K562 (cell line): ENCODE data around the gene UBAC2. TPM values are rescaled to one million over a fixed set of nuclear protein-coding genes. Genes with fewer than 3 reads are reported as not detected.
A peak's percentile ranks its signal among the peaks of the same experiment; 100 is the strongest.

Experiments used
- ATAC-seq: fragments of 200-7000 bp; cut with Tn5 transposase; 3 replicates; pipeline ENCODE4 v1.9.1; 2020; ENCODE audit warnings: moderate library complexity
- BruUV-seq: library from RNA; stranded (reverse); fragments of 400-500 nt; replicated peaks from 2 replicates; lab custom pipeline; 2021; lab: Mats Ljungman, UMichigan
- CTCF ChIA-PET: fragments of 300-600 bp; formaldehyde crosslinking; extraction: SDS; loops from one replicate; lab custom pipeline; 2021; ENCODE audit warnings: low intra/inter-chr PET ratio; lab: Yijun Ruan, JAX
- POLR2A ChIA-PET: fragments of 300-600, 350-650 bp; sonication (Branson Sonifier 250); formaldehyde crosslinking; extraction: SDS; loops from one replicate; lab custom pipeline; 2021; ENCODE audit warnings: antibody characterized with exemption, inconsistent platforms; lab: Yijun Ruan, JAX
- DNase-seq, 4 experiments: peaks; one replicate each; pipeline versions ENCODE4 v3.0.0 to v3.0.0-alpha.2; 2011 to 2018; ENCODE audit warnings: low spot score in 3 of 4, mixed read lengths in 3 of 4; ENCODE audit errors: extremely low read depth in 1 of 4
- FAIRE-seq: peaks from 2 replicates; lab custom pipeline; 2011; peaks lifted over from hg19 to GRCh38; lab: Jason Lieb, UNC
- H2AFZ ChIP-seq: 2 replicates; pipeline ENCODE4 v1.6.0; 2011; ENCODE audit warnings: low read depth, low read length, control low read depth, inconsistent platforms
- H3K27ac ChIP-seq: fragments of 200-600 bp; 3 replicates; pipeline ENCODE4 v1.8.0; 2011; ENCODE audit warnings: low read depth, mild to moderate bottlenecking, control low read depth, inconsistent platforms, low read length, moderate library complexity, mixed read lengths; ENCODE audit errors: extremely low read depth
- H3K27me3 ChIP-seq, 2 experiments: fragments of 300-600 bp in 1 of 2; 2 replicates in 1 of 2; 3 replicates in 1 of 2; pipeline versions ENCODE4 v1.6.0 to v1.8.0; 2011; ENCODE audit warnings: inconsistent platforms in 2 of 2, low read length in 2 of 2, mild to moderate bottlenecking in 1 of 2, mixed read lengths in 1 of 2, moderate library complexity in 1 of 2; ENCODE audit not compliant: control insufficient read depth in 2 of 2, insufficient read depth in 2 of 2
- H3K36me3 ChIP-seq: fragments of 300-600 bp; 3 replicates; pipeline ENCODE4 v1.8.0; 2011; ENCODE audit warnings: mild to moderate bottlenecking, low read length, inconsistent platforms; ENCODE audit not compliant: control insufficient read depth, insufficient read depth
- H3K4me1 ChIP-seq, 2 experiments: fragments of 200-600 bp in 1 of 2; replicated peaks in 1 of 2; 2 replicates in 1 of 2; 3 replicates in 1 of 2; pipeline versions ENCODE4 v1.5.1 to v1.8.0; 2011; ENCODE audit warnings: inconsistent platforms in 2 of 2, low read length in 2 of 2, mild to moderate bottlenecking in 1 of 2, mixed read lengths in 1 of 2, moderate library complexity in 1 of 2; ENCODE audit not compliant: control insufficient read depth in 2 of 2, insufficient read depth in 2 of 2
- H3K4me2 ChIP-seq: 2 replicates; pipeline ENCODE4 v1.6.1; 2011; ENCODE audit warnings: low read length, control low read depth, inconsistent platforms, mixed read lengths; ENCODE audit not compliant: insufficient read depth
- H3K4me3 ChIP-seq: fragments of 200-600 bp; sonication (generic), shearing (Covaris generic); 2 replicates; pipeline ENCODE4 v1.5.1; 2016; ENCODE audit warnings: control low read depth, inconsistent platforms
- H3K79me2 ChIP-seq: fragments of 200-600 bp; 3 replicates; pipeline ENCODE4 v1.8.0; 2011; ENCODE audit warnings: low read length, inconsistent platforms; ENCODE audit not compliant: control insufficient read depth, insufficient read depth
- H3K9ac ChIP-seq, 2 experiments: 2 replicates each; pipeline versions ENCODE4 v1.6.0 to v1.6.1; 2011; ENCODE audit warnings: low read depth in 2 of 2, low read length in 2 of 2, control low read depth in 1 of 2, inconsistent platforms in 1 of 2, mild to moderate bottlenecking in 1 of 2, mixed read lengths in 1 of 2; ENCODE audit not compliant: insufficient read depth in 1 of 2
- H3K9me1 ChIP-seq: one replicate; pipeline ENCODE4 v1.6.0; 2011; ENCODE audit warnings: inconsistent platforms, mild to moderate bottlenecking, low read length, moderate library complexity; ENCODE audit not compliant: control insufficient read depth, insufficient read depth
- H3K9me3 ChIP-seq: replicated peaks from 2 replicates; pipeline ENCODE4 v1.5.1; 2011; ENCODE audit warnings: low read depth, low read length, inconsistent platforms; ENCODE audit not compliant: control insufficient read depth, insufficient read depth
- H4K20me1 ChIP-seq: replicated peaks from 2 replicates; pipeline ENCODE4 v1.6.1; 2011; ENCODE audit warnings: low read length, inconsistent platforms, mixed read lengths; ENCODE audit not compliant: control insufficient read depth, insufficient read depth
- CXXC5 ChIP-seq: fragments of 250-450 bp; sonication (Bioruptor Pico); IDR thresholded peaks from 2 replicates; pipeline ENCODE4 v1.8.0; 2022; ENCODE audit warnings: inconsistent platforms, mild to moderate bottlenecking, moderate library complexity
- EGR1 ChIP-seq: fragments of 450-650 bp; conservative IDR thresholded peaks from 2 replicates; pipeline ENCODE4 v1.6.1; 2017; ENCODE audit warnings: mild to moderate bottlenecking
- KLF6 ChIP-seq: fragments of 250-450 bp; sonication (Bioruptor Pico); IDR thresholded peaks from 2 replicates; pipeline ENCODE4 v1.4.0; 2020; ENCODE audit warnings: mild to moderate bottlenecking, moderate library complexity, borderline replicate concordance
- MTF1 ChIP-seq: fragments of 250-450 bp; sonication (Bioruptor Pico); IDR thresholded peaks from 2 replicates; pipeline ENCODE4 v1.9.0; 2021; ENCODE audit warnings: moderate library complexity, mild to moderate bottlenecking, inconsistent platforms, borderline replicate concordance
- PRMT5 ChIP-seq: sonication (generic); formaldehyde crosslinking; IDR thresholded peaks from 2 replicates; pipeline ENCODE4 v1.5.0; 2020; ENCODE audit warnings: missing genetic modification reagents
- RBFOX2 ChIP-seq: fragments of 200-400 bp; formaldehyde crosslinking; IDR thresholded peaks from 2 replicates; pipeline ENCODE4 v1.6.1; 2017; ENCODE audit warnings: low read depth, mild to moderate bottlenecking, low read length, moderate library complexity
- ZNF165 ChIP-seq: fragments of 250-450 bp; sonication (Bioruptor Pico); IDR thresholded peaks from 2 replicates; pipeline ENCODE4 v1.4.0; 2020; ENCODE audit warnings: borderline replicate concordance
- ZNF512 ChIP-seq: IDR thresholded peaks from 2 replicates; pipeline ENCODE4 v1.6.1; 2016; ENCODE audit warnings: missing genetic modification characterization, missing compliant biosample characterization
- ZNF584 ChIP-seq: fragments of 200-800 bp; sonication (Bioruptor generic); IDR thresholded peaks from 2 replicates; pipeline ENCODE4 v1.6.1; 2016; ENCODE audit warnings: low read depth, mild to moderate bottlenecking, missing genetic modification characterization, missing compliant biosample characterization
- WGBS: fragments of 100-300 bp; shearing (Covaris generic); methylation state at CpG from one replicate; pipeline ENCODE4 v1.1.6; 2016; ENCODE audit warnings: low coverage, mixed read lengths; ENCODE audit not compliant: insufficient coverage; ENCODE audit errors: missing lambda C conversion rate; 5-methylcytosine and 5-hydroxymethylcytosine counted together
- in situ Hi-C: fragments of 300-500 bp; cut with MboI; formaldehyde crosslinking; loops from 4 replicates; pipeline ENCODE4 v1.15.0; 2018; ENCODE audit warnings: inconsistent platforms, mixed read lengths
- intact Hi-C: fragments of 100-400 bp; cut with micrococcal nuclease; formaldehyde crosslinking; loops from 2 replicates; pipeline ENCODE4 v1.14.2; 2022
- polyA plus RNA-seq, 8 experiments: library from polyadenylated mRNA; depleted of rRNA in 4 of 8; stranded (reverse) in 5 of 8; unstranded in 3 of 8; fragments of >200 nt; fragmentation: Nextera tagmentation in 2 of 8; fragmentation: Illumina TruSeq in 1 of 8; extraction: Ambion mirVana in 2 of 8; extraction: Trizol in 1 of 8; gene quantifications; 2 replicates each; pipeline versions ENCODE4 v1.2.1 to v1.2.3, GENCODE V29; 2011 to 2014; ENCODE audit warnings: inconsistent platforms in 1 of 8, missing spikeins in 1 of 8
- total RNA-seq, 7 experiments: library from RNA; depleted of rRNA in 6 of 7; stranded (reverse); fragments of >200 nt in 6 of 7; fragmentation: Illumina TruSeq in 2 of 7; extraction: Trizol in 2 of 7; gene quantifications; 2 replicates each; pipeline versions ENCODE4 v1.2.1 to v1.2.3, GENCODE V29; 2011 to 2021; ENCODE audit warnings: low replicate concordance in 1 of 7

The UBAC2 gene
- total and polyA plus RNA-seq, 9 of the 15 experiments (the other 6 are each of a cell fraction or from before 2014, with no cell fraction given) = 6.0 to 84.1 (median 32.3) TPM

- DNase-seq (no peak), ATAC-seq (0 out of 3 replicates have a peak, but pooled peaks have one; percentile 18), FAIRE-seq (no peak)
- ChIA-PET CTCF (interaction anchor here (5.6 kb wide), 1 partner anchor 163 kb away, joined by 73 read pairs; no protein-coding TSS in a partner anchor), POLR2A (no interaction called here)
- no peaks in the 10 kb centered on the region for H3K27me3 ChIP-seq
- H3K79me2 ChIP-seq = peaks cover 21% of the 10 kb centered on the region
- H3K27ac ChIP-seq = no peak overlapping the region; the same call in 2 of the 3 replicates
- BruUV-seq = no TSS peak
- H3K4me3 ChIP-seq = no peak overlapping the region
- no peaks in the 10 kb centered on the region for H3K9me3 ChIP-seq
- peaks cover 11% of the 10 kb centered on the region; the same call in 2 of the 3 replicates for H3K36me3 ChIP-seq
- TF ChIP-seq ZNF165 (CRISPR knock-in tag) = no peak
- no peak for TF ChIP-seq EGR1
- TF ChIP-seq MTF1 (CRISPR knock-in tag) = no peak
- no peak for TF ChIP-seq CXXC5 (CRISPR knock-in tag)
- no peak for TF ChIP-seq RBFOX2
- TF ChIP-seq KLF6 (CRISPR knock-in tag) = no peak
- no peak for TF ChIP-seq ZNF584 (CRISPR knock-in tag)
- TF ChIP-seq PRMT5 (CRISPR knock-in tag) = no peak
- no peak for TF ChIP-seq ZNF512 (tag)
- H3K4me1 ChIP-seq = peaks cover 7 to 15% of the 10 kb centered on the region in 2 experiments; a peak in 3 of 5 replicates
- intact Hi-C loops = loop anchor here (5.0 kb wide), 1 partner anchor 95 kb away; no protein-coding TSS in a partner anchor
- no peak overlapping the region for H3K9ac ChIP-seq
- no peaks in the 10 kb centered on the region for H4K20me1 ChIP-seq
- in situ Hi-C loops = no loop called here
- WGBS = 74% methylated on average over 2 of the region's 2 CpGs
- no peaks in the 10 kb centered on the region for H3K9me1 ChIP-seq
- H2AFZ ChIP-seq = no peak overlapping the region
- H3K4me2 ChIP-seq = no peak overlapping the region
Measured at GRCh38 chr13:99272481-99272880, 71.8 kb downstream of the UBAC2 start.
